ENCODE results near the gene SUN3.

Gene SUN3

GRCh38 chr7:47970761-47971160, 58.1 kb downstream of the SUN3 start:
- DNase-seq = no peak

- peak; percentile 50 for DNase-seq
These were observed 59.8 kb downstream of the SUN3 start for GRCh38 chr7:47968847-47969774.

GRCh38 chr7:47967708-47968107, 61.2 kb downstream of the SUN3 start:
- DNase-seq = no peak

GRCh38 chr7:47967123-47967522, 61.8 kb downstream of the SUN3 start:
- DNase-seq = no peak

GRCh38 chr7:47965456-47965855, 63.5 kb downstream of the SUN3 start:
- DNase-seq = no peak

GRCh38 chr7:47962262-47962661, 66.6 kb downstream of the SUN3 start:
- DNase-seq = no peak

- no peak for DNase-seq
These were observed 71.8 kb downstream of the SUN3 start for GRCh38 chr7:47957156-47957555.

GRCh38 chr7:47956220-47956619, 72.7 kb downstream of the SUN3 start:
- DNase-seq = no peak

- DNase-seq = no peak
These were observed 74.5 kb downstream of the SUN3 start for GRCh38 chr7:47954231-47954911.

- DNase-seq = no peak
These were observed 75.1 kb downstream of the SUN3 start for GRCh38 chr7:47953822-47954221.

- DNase-seq = no peak
These were observed 76.7 kb downstream of the SUN3 start for GRCh38 chr7:47952224-47952623.

GRCh38 chr7:47951374-47951773, 77.5 kb downstream of the SUN3 start:
- DNase-seq = no peak

GRCh38 chr7:47950714-47951113, 78.2 kb downstream of the SUN3 start:
- DNase-seq = no peak

GRCh38 chr7:47949703-47950102, 79.2 kb downstream of the SUN3 start:
- no peak for DNase-seq

- no peak for DNase-seq
These were observed 80.6 kb downstream of the SUN3 start, which contains the start of gene PKD1L1 for GRCh38 chr7:47948141-47948790. TSS of gene PKD1L1 (minus strand) at chr7:47948466. CDS start at chr7:47948440, 26 bp downstream.

- DNase-seq = no peak
These were observed 81.6 kb downstream of the SUN3 start for GRCh38 chr7:47947355-47947749.

GRCh38 chr7:47946581-47947354, 82.1 kb downstream of the SUN3 start:
- no peak for DNase-seq

- peak; percentile 75 for DNase-seq
These were observed 83.5 kb downstream of the SUN3 start for GRCh38 chr7:47945261-47946015.

- no peak for DNase-seq
These were observed 84.2 kb downstream of the SUN3 start for GRCh38 chr7:47944536-47945260.

- no peak for DNase-seq
These were observed 85.0 kb downstream of the SUN3 start for GRCh38 chr7:47943676-47944474.
